HepG2 (cell line): ENCODE measurements around the gene PANK4. TPM values are rescaled to one million over a fixed set of nuclear protein-coding genes. Genes with fewer than 3 reads are reported as not detected.

Experiments used
- ATAC-seq: fragments of 200-7000 bp; cut with Tn5 transposase; 3 replicates; pipeline ENCODE4 v1.9.1; 2020; ENCODE audit warnings: mild to moderate bottlenecking, moderate library complexity
- BruUV-seq: library from RNA; stranded (reverse); fragments of 400-500 nt; replicated peaks from 2 replicates; lab custom pipeline; 2021; lab: Mats Ljungman, UMichigan
- CTCF ChIA-PET: fragments of 300-600 bp; formaldehyde crosslinking; extraction: SDS; loops from one replicate; lab custom pipeline; 2021; ENCODE audit warnings: low total read pairs, inconsistent platforms, low intra/inter-chr PET ratio; lab: Yijun Ruan, JAX
- POLR2A ChIA-PET: fragments of 350-600 bp; sonication (Branson Sonifier 250); formaldehyde crosslinking; loops from one replicate; lab custom pipeline; 2020; ENCODE audit warnings: antibody characterized with exemption, inconsistent platforms; lab: Yijun Ruan, JAX
- DNase-seq: peaks from one replicate; pipeline ENCODE4 v3.0.0-alpha.2; 2015; ENCODE audit warnings: low spot score
- FAIRE-seq: peaks from 3 replicates; lab custom pipeline; 2011; peaks lifted over from hg19 to GRCh38; lab: Jason Lieb, UNC
- H2AFZ ChIP-seq: one replicate; pipeline ENCODE4 v1.6.1; 2011; ENCODE audit warnings: low read length, inconsistent platforms
- H3K27ac ChIP-seq: fragments of 300-600 bp; 3 replicates; pipeline ENCODE4 v1.8.0; 2011; ENCODE audit warnings: mixed run types, mild to moderate bottlenecking, mixed read lengths, low read length, inconsistent platforms; ENCODE audit not compliant: insufficient read depth; ENCODE audit errors: extremely low read length
- H3K27me3 ChIP-seq, 2 experiments: fragments of 200-600 bp in 1 of 2; 2 replicates in 1 of 2; 3 replicates in 1 of 2; pipeline versions ENCODE4 v1.6.0 to v1.8.0; 2011; ENCODE audit warnings: low read length in 2 of 2, mild to moderate bottlenecking in 2 of 2, moderate library complexity in 2 of 2, inconsistent platforms in 1 of 2; ENCODE audit not compliant: insufficient read depth in 2 of 2, control insufficient read depth in 1 of 2
- H3K36me3 ChIP-seq, 2 experiments: fragments of 200-600 bp in 1 of 2; replicated peaks in 1 of 2; 2 replicates in 1 of 2; 3 replicates in 1 of 2; pipeline versions ENCODE4 v1.5.1 to v1.8.0; 2011; ENCODE audit warnings: low read length in 2 of 2, inconsistent platforms in 1 of 2; ENCODE audit not compliant: insufficient read depth in 2 of 2, control insufficient read depth in 1 of 2
- H3K4me1 ChIP-seq: 2 replicates; pipeline ENCODE4 v1.5.1; 2012; ENCODE audit warnings: low read length, inconsistent platforms; ENCODE audit not compliant: insufficient read depth
- H3K4me2 ChIP-seq: 2 replicates; pipeline ENCODE4 v1.6.0; 2011; ENCODE audit warnings: low read depth, low read length, inconsistent platforms
- H3K4me3 ChIP-seq, 3 experiments: fragments of 200-600 bp in 1 of 3; sonication (generic), shearing (Covaris generic) in 1 of 3; replicated peaks in 1 of 3; 2 replicates each; pipeline ENCODE4 v1.5.1; 2011 to 2016; ENCODE audit warnings: low read length in 3 of 3, inconsistent platforms in 2 of 3, low read depth in 2 of 3, mild to moderate bottlenecking in 2 of 3, control low read depth in 1 of 3, mixed read lengths in 1 of 3; ENCODE audit not compliant: insufficient read depth in 1 of 3
- H3K79me2 ChIP-seq: one replicate; pipeline ENCODE4 v1.6.1; 2011; ENCODE audit warnings: low read length, inconsistent platforms; ENCODE audit not compliant: insufficient read depth
- H3K9ac ChIP-seq: 2 replicates; pipeline ENCODE4 v1.6.0; 2011; ENCODE audit warnings: mild to moderate bottlenecking, low read depth, low read length, inconsistent platforms; ENCODE audit not compliant: insufficient read depth
- H3K9me3 ChIP-seq: 2 replicates; pipeline ENCODE4 v1.5.1; 2012; ENCODE audit warnings: mild to moderate bottlenecking, low read length
- H4K20me1 ChIP-seq: 2 replicates; pipeline ENCODE4 v1.6.0; 2011; ENCODE audit warnings: inconsistent platforms, mild to moderate bottlenecking, low read length, moderate library complexity; ENCODE audit not compliant: insufficient read depth
- ATF2 ChIP-seq: sonication (generic); formaldehyde crosslinking; IDR thresholded peaks from 2 replicates; pipeline ENCODE4 v1.4.0; 2020; ENCODE audit warnings: missing genetic modification reagents
- ATF6 ChIP-seq: sonication (generic); formaldehyde crosslinking; conservative IDR thresholded peaks from 2 replicates; pipeline ENCODE4 v1.4.0; 2020; ENCODE audit warnings: missing genetic modification reagents
- BRCA1 ChIP-seq: sonication (generic); formaldehyde crosslinking; IDR thresholded peaks from 2 replicates; pipeline ENCODE4 v1.4.0; 2020; ENCODE audit warnings: missing genetic modification reagents
- LBX2 ChIP-seq: sonication (generic); formaldehyde crosslinking; IDR thresholded peaks from 2 replicates; pipeline ENCODE4 v1.5.0; 2020; ENCODE audit warnings: missing genetic modification reagents, mild to moderate bottlenecking, borderline replicate concordance
- SRY ChIP-seq: sonication (generic); formaldehyde crosslinking; IDR thresholded peaks from 2 replicates; pipeline ENCODE4 v1.8.0; 2022; ENCODE audit warnings: mild to moderate bottlenecking, missing genetic modification reagents
- ZNF264 ChIP-seq: sonication (generic); formaldehyde crosslinking; IDR thresholded peaks from 2 replicates; pipeline ENCODE4 v1.4.0; 2020; ENCODE audit warnings: missing genetic modification reagents
- WGBS: methylation state at CpG from one replicate; pipeline ENCODE4 v1.1.6; 2017; ENCODE audit warnings: low lambda C conversion rate; 5-methylcytosine and 5-hydroxymethylcytosine counted together
- in situ Hi-C: cut with HindIII; loops from 2 replicates; pipeline ENCODE4 v1.10.0; 2017; ENCODE audit warnings: low pct_unique_long_range_greater_than_20kb; ENCODE audit not compliant: extremely low pct_ligation_motif_present
- intact Hi-C: fragments of 100-400 bp; cut with micrococcal nuclease; formaldehyde crosslinking; loops from one replicate; pipeline ENCODE4 v1.10.0; 2022; ENCODE audit not compliant: unreplicated experiment
- polyA plus RNA-seq, 8 experiments: library from polyadenylated mRNA; depleted of rRNA in 3 of 8; stranded (reverse) in 7 of 8; unstranded in 1 of 8; fragments of >200 nt; fragmentation: Illumina TruSeq in 4 of 8; extraction: Trizol in 4 of 8; gene quantifications; 2 replicates each; pipeline versions ENCODE4 v1.2.1 to v1.2.3, GENCODE V29; 2011 to 2016; ENCODE audit warnings: low read depth in 4 of 8, missing spikeins in 1 of 8, mixed read lengths in 1 of 8; ENCODE audit not compliant: insufficient read depth in 1 of 8
- total RNA-seq, 5 experiments: library from RNA; depleted of rRNA; stranded (reverse); fragments of >200 nt; fragmentation: Illumina TruSeq; extraction: Trizol; gene quantifications; 2 replicates each; pipeline ENCODE4 v1.2.3, GENCODE V29; 2016; ENCODE audit warnings: low read depth in 1 of 5

PANK4 gene
- total and polyA plus RNA-seq, 2 of the 13 experiments (the other 11 are each of a cell fraction or from before 2014, with no cell fraction given): 17.4 to 19.3 TPM

- FAIRE-seq (no peak), ATAC-seq (no peak), DNase-seq (no peak)
- H3K36me3 ChIP-seq: no peaks in the 10 kb centered on the region
- in situ Hi-C loops (no loop called here), intact Hi-C loops (no loop called here)
- no peaks in the 10 kb centered on the region for H3K79me2 ChIP-seq
- H2AFZ ChIP-seq: no peak overlapping the region
- ChIA-PET CTCF (no interaction called here), POLR2A (no interaction called here)
- no peak overlapping the region for H3K4me3 ChIP-seq
- no peaks in the 10 kb centered on the region for H3K9me3 ChIP-seq
- no peak overlapping the region for H3K9ac ChIP-seq
- H3K4me2 ChIP-seq: no peak overlapping the region
- no peak for TF ChIP-seq LBX2 (CRISPR knock-in tag)
- TF ChIP-seq ZNF264: no peak
- TF ChIP-seq BRCA1 (CRISPR knock-in tag): no peak
- TF ChIP-seq ATF2: no peak
- no peak for TF ChIP-seq ATF6 (CRISPR knock-in tag)
- TF ChIP-seq SRY (CRISPR knock-in tag): no peak
- H3K27me3 ChIP-seq: peaks cover 26 to 84% of the 10 kb centered on the region in 2 experiments
- no peaks in the 10 kb centered on the region for H3K4me1 ChIP-seq
- no TSS peak for BruUV-seq
- WGBS: 23% methylated on average over 28 of the region's 33 CpGs
- H4K20me1 ChIP-seq: peaks cover 4% of the 10 kb centered on the region; the same call in 1 of the 2 replicates
- H3K27ac ChIP-seq: no peak overlapping the region
These were observed 60.8 kb downstream of the PANK4 start for GRCh38 chr1:2465371-2466269.
